Thyroid gland (tissue), 4 donors: ENCODE data around the gene PXMP4.

Experiments
- POLR2A ChIP-seq, 2 donors: fragments of 450-650 bp; IDR thresholded peaks; one replicate each; pipeline ENCODE4 v1.6.1; 2017; ENCODE audit warnings: antibody characterized with exemption in 2 of 2, mild to moderate bottlenecking in 2 of 2, moderate library complexity in 1 of 2
- TF ChIP-seq, protein P1 (sequence below), 6 experiments: fragments of 200-600 bp in 3 of 6; fragments of 450-650 bp in 3 of 6; sonication (generic) in 3 of 6; IDR thresholded peaks; one replicate each; pipeline ENCODE4 v1.5.1; 2016 to 2019; ENCODE audit warnings: antibody characterized with exemption in 6 of 6, mild to moderate bottlenecking in 2 of 6, inconsistent platforms in 1 of 6, moderate library complexity in 1 of 6

DNA sequence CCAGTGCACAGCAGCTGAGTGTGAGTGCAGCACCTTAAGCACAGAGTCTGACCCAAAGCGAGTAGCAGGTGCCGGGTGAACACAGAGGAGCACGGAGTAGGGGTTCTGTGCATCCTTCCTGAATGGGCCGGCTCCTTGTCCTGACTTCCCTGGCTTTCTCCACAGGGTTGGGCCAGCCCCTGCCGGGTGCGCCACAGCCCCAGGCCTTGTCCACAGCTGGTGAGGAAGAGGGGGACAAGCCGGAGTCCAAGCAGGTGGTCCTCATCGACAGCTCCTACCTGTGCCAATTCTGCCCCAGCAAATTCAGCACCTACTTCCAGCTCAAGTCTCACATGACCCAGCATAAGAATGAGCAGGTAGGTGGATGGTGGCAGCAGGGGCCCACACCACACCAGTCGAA lies 46.6 kb upstream of the PXMP4 start:
- TF ChIP-seq, protein P1, sequence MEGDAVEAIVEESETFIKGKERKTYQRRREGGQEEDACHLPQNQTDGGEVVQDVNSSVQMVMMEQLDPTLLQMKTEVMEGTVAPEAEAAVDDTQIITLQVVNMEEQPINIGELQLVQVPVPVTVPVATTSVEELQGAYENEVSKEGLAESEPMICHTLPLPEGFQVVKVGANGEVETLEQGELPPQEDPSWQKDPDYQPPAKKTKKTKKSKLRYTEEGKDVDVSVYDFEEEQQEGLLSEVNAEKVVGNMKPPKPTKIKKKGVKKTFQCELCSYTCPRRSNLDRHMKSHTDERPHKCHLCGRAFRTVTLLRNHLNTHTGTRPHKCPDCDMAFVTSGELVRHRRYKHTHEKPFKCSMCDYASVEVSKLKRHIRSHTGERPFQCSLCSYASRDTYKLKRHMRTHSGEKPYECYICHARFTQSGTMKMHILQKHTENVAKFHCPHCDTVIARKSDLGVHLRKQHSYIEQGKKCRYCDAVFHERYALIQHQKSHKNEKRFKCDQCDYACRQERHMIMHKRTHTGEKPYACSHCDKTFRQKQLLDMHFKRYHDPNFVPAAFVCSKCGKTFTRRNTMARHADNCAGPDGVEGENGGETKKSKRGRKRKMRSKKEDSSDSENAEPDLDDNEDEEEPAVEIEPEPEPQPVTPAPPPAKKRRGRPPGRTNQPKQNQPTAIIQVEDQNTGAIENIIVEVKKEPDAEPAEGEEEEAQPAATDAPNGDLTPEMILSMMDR (IDR thresholded peaks at IDR 0.05), result no peak
- TF ChIP-seq POLR2A (IDR thresholded peaks at IDR 0.05), result no peak
